IMR-90 (cell line): ENCODE results near the gene SMARCD2. TPM values are rescaled to one million over a fixed set of nuclear protein-coding genes. Genes with fewer than 3 reads are reported as not detected.
A peak's percentile ranks its signal among the peaks of the same experiment; 100 is the strongest.

Source experiments
- ATAC-seq: fragments of 200-7000 bp; cut with Tn5 transposase; 2 replicates; pipeline ENCODE4 v1.9.1; 2020; ENCODE audit warnings: low read depth, mild to moderate bottlenecking, moderate library complexity
- BruUV-seq: library from RNA; stranded (reverse); fragments of 400-500 nt; replicated peaks from 2 replicates; lab custom pipeline; 2021; lab: Mats Ljungman, UMichigan
- CTCF ChIA-PET: fragments of 300-600 bp; formaldehyde crosslinking; extraction: SDS; loops from one replicate; lab custom pipeline; 2021; ENCODE audit warnings: antibody characterized with exemption; lab: Yijun Ruan, JAX
- POLR2A ChIA-PET: fragments of 300-600 bp; sonication (Branson Sonifier 250); formaldehyde crosslinking; loops from one replicate; lab custom pipeline; 2022; ENCODE audit warnings: antibody characterized with exemption; ENCODE audit not compliant: unreplicated experiment; lab: Charles Lee
- DNase-seq: peaks from one replicate; pipeline ENCODE4 v3.0.0; 2013
- H2AFZ ChIP-seq: replicated peaks from 2 replicates; pipeline ENCODE3; 2013; ENCODE audit warnings: low read length, mild to moderate bottlenecking; ENCODE audit not compliant: poor library complexity
- H2AK5ac ChIP-seq: 2 replicates; pipeline ENCODE4 v1.6.1; 2013; ENCODE audit warnings: low read depth, low read length, inconsistent platforms
- H2AK9ac ChIP-seq: replicated peaks from 2 replicates; pipeline ENCODE3; 2013; ENCODE audit warnings: mild to moderate bottlenecking, low read depth, low read length, moderate library complexity; ENCODE audit not compliant: poor library complexity
- H2BK120ac ChIP-seq: 2 replicates; pipeline ENCODE4 v1.6.1; 2013; ENCODE audit warnings: low read depth, low read length, inconsistent platforms
- H2BK15ac ChIP-seq: 3 replicates; pipeline ENCODE4 v1.6.1; 2013; ENCODE audit warnings: low read depth, low read length, inconsistent platforms
- H2BK20ac ChIP-seq: 2 replicates; pipeline ENCODE4 v1.6.1; 2013; ENCODE audit warnings: low read depth, mild to moderate bottlenecking, inconsistent platforms, low read length, moderate library complexity
- H2BK5ac ChIP-seq: 2 replicates; pipeline ENCODE4 v1.6.1; 2013; ENCODE audit warnings: mild to moderate bottlenecking, low read depth, low read length, inconsistent platforms; ENCODE audit not compliant: poor library complexity, severe bottlenecking
- H3K14ac ChIP-seq: replicated peaks from 2 replicates; pipeline ENCODE4 v1.6.1; 2013; ENCODE audit warnings: low read depth, low read length, inconsistent platforms
- H3K18ac ChIP-seq: 2 replicates; pipeline ENCODE4 v1.6.1; 2013; ENCODE audit warnings: low read depth, low read length, control low read depth
- H3K23ac ChIP-seq: 2 replicates; pipeline ENCODE4 v1.6.1; 2013; ENCODE audit warnings: low read depth, low read length, inconsistent platforms
- H3K27ac ChIP-seq: 2 replicates; pipeline ENCODE4 v1.5.1; 2013; ENCODE audit warnings: mild to moderate bottlenecking, control low read depth, low read length; ENCODE audit not compliant: insufficient read depth
- H3K27me3 ChIP-seq: 2 replicates; pipeline ENCODE4 v1.6.1; 2013; ENCODE audit warnings: low read length; ENCODE audit not compliant: control insufficient read depth, insufficient read depth
- H3K36me3 ChIP-seq: 2 replicates; pipeline ENCODE4 v1.6.1; 2013; ENCODE audit warnings: low read length, mixed read lengths; ENCODE audit not compliant: control insufficient read depth, insufficient read depth
- H3K4ac ChIP-seq: 2 replicates; pipeline ENCODE4 v1.6.1; 2013; ENCODE audit warnings: low read depth, low read length, inconsistent platforms
- H3K4me1 ChIP-seq: 2 replicates; pipeline ENCODE4 v1.6.1; 2013; ENCODE audit warnings: low read length, mixed read lengths; ENCODE audit not compliant: control insufficient read depth, insufficient read depth
- H3K4me2 ChIP-seq: 2 replicates; pipeline ENCODE4 v1.6.1; 2013; ENCODE audit warnings: low read depth, mild to moderate bottlenecking, control low read depth, low read length, moderate library complexity
- H3K4me3 ChIP-seq: 2 replicates; pipeline ENCODE4 v1.5.1; 2013; ENCODE audit warnings: low read depth, mild to moderate bottlenecking, control low read depth, low read length, moderate library complexity; ENCODE audit not compliant: insufficient read depth
- H3K56ac ChIP-seq: 2 replicates; pipeline ENCODE4 v1.6.1; 2013; ENCODE audit warnings: low read length, inconsistent platforms; ENCODE audit not compliant: insufficient read depth; ENCODE audit errors: extremely low read depth
- H3K79me1 ChIP-seq, 2 experiments: 2 replicates each; pipeline ENCODE4 v1.6.1; 2013; ENCODE audit warnings: low read length in 2 of 2, inconsistent platforms in 1 of 2, low read depth in 1 of 2
- H3K9ac ChIP-seq: 2 replicates; pipeline ENCODE4 v1.6.1; 2013; ENCODE audit warnings: low read depth, low read length, control low read depth
- H3K9me1 ChIP-seq: 2 replicates; pipeline ENCODE4 v1.6.1; 2013; ENCODE audit warnings: low read length, inconsistent platforms; ENCODE audit not compliant: insufficient read depth
- H3K9me3 ChIP-seq: 2 replicates; pipeline ENCODE4 v1.6.1; 2013; ENCODE audit warnings: low read length; ENCODE audit not compliant: control insufficient read depth, insufficient read depth
- H4K20me1 ChIP-seq: 2 replicates; pipeline ENCODE4 v1.6.1; 2013; ENCODE audit warnings: low read length, inconsistent platforms; ENCODE audit not compliant: insufficient read depth
- H4K5ac ChIP-seq: 2 replicates; pipeline ENCODE4 v1.6.1; 2013; ENCODE audit warnings: mild to moderate bottlenecking, low read depth, low read length, control low read depth
- H4K8ac ChIP-seq, 2 experiments: 2 replicates each; pipeline ENCODE4 v1.6.1; 2013; ENCODE audit warnings: low read depth in 2 of 2, low read length in 2 of 2, control low read depth in 1 of 2, inconsistent platforms in 1 of 2
- H4K91ac ChIP-seq: 2 replicates; pipeline ENCODE4 v1.6.1; 2013; ENCODE audit warnings: low read depth, low read length, inconsistent platforms; ENCODE audit not compliant: insufficient read depth
- CEBPB ChIP-seq: IDR thresholded peaks from 2 replicates; pipeline ENCODE4 v1.6.1; 2012; ENCODE audit warnings: low read depth, low read length, improper control_type of control experiment
- ELK1 ChIP-seq: fragments of 150-350 bp; IDR thresholded peaks from 2 replicates; pipeline ENCODE4 v1.6.1; 2016; ENCODE audit warnings: low read depth, mild to moderate bottlenecking, low read length, moderate library complexity, borderline replicate concordance
- MAFK ChIP-seq: IDR thresholded peaks from 2 replicates; pipeline ENCODE4 v1.6.1; 2012; ENCODE audit warnings: low read depth, low read length, improper control_type of control experiment
- MXI1 ChIP-seq: IDR thresholded peaks from 2 replicates; pipeline ENCODE4 v1.6.1; 2012; ENCODE audit warnings: low read depth, mild to moderate bottlenecking, low read length, moderate library complexity, borderline replicate concordance
- POLR2A ChIP-seq: IDR thresholded peaks from 2 replicates; pipeline ENCODE4 v1.6.1; 2012; ENCODE audit warnings: mild to moderate bottlenecking, low read depth, low read length
- USF2 ChIP-seq: fragments of 150-350 bp; IDR thresholded peaks from 2 replicates; pipeline ENCODE4 v1.6.1; 2017; ENCODE audit warnings: mild to moderate bottlenecking, antibody characterized with exemption, low read length, low read depth
- WGBS, 2 experiments: methylation state at CpG; one replicate each; pipeline versions ENCODE4 v1.1.5 to v1.1.7; 2013; ENCODE audit warnings: missing lambda C conversion rate in 2 of 2; ENCODE audit not compliant: insufficient read length in 1 of 2; ENCODE audit errors: extremely low coverage in 2 of 2; 5-methylcytosine and 5-hydroxymethylcytosine counted together
- dilution Hi-C: fragments of 300-500 bp; cut with HindIII; formaldehyde crosslinking; loops from one replicate; pipeline ENCODE4 v1.14.3; 2018; ENCODE audit warnings: low sequenced_read_pairs; ENCODE audit not compliant: unreplicated experiment
- in situ Hi-C: fragments of 300-500 bp; cut with MboI; formaldehyde crosslinking; loops from 3 replicates; pipeline ENCODE4 v1.14.3; 2019; ENCODE audit warnings: low sequenced_read_pairs, inconsistent platforms, mixed read lengths
- intact Hi-C: fragments of 100-400 bp; cut with micrococcal nuclease; formaldehyde crosslinking; loops from 2 replicates; pipeline ENCODE4 v1.10.0; 2022
- polyA plus RNA-seq, 3 experiments: library from polyadenylated mRNA; depleted of rRNA; stranded (reverse); fragments of >200 nt; gene quantifications; 2 replicates each; pipeline ENCODE4 v1.2.3, GENCODE V29; 2012; ENCODE audit warnings: low replicate concordance in 1 of 3
- total RNA-seq: library from RNA; depleted of rRNA; stranded (reverse); fragments of >200 nt; gene quantifications from 2 replicates; pipeline ENCODE4 v1.2.3, GENCODE V29; 2012
- TF ChIP-seq, protein P1 (sequence below): conservative IDR thresholded peaks from 2 replicates; pipeline ENCODE4 v1.5.1; 2012; ENCODE audit warnings: mild to moderate bottlenecking, low read depth, low read length, improper control_type of control experiment

Gene SMARCD2
- total and polyA plus RNA-seq, 2 of the 4 experiments (the other 2 are of a cell fraction): 56.9 to 91.2 TPM

- Histone ChIP-seq H4K5ac (peak overlapping the region; percentile 0; the same call in 1 of the 2 replicates), H3K18ac (no peak overlapping the region), H3K23ac (peak overlapping the region; percentile 97), H2AK9ac (peak overlapping the region; percentile 91), H3K36me3 (peaks cover 10% of the 10 kb centered on the region), H2BK120ac (peak overlapping the region; percentile 15; the same call in 1 of the 2 replicates), H3K9me1 (peaks cover 12% of the 10 kb centered on the region), H3K9me3 (no peaks in the 10 kb centered on the region), H2AK5ac (peak overlapping the region; percentile 27), H2BK5ac (peak overlapping the region; percentile 51), H3K4me1 (peaks cover 23% of the 10 kb centered on the region), H3K4me2 (peak overlapping the region; percentile 94), H2AFZ (peak overlapping the region; percentile 96), H4K20me1 (peaks cover 34% of the 10 kb centered on the region), H3K27ac (peak overlapping the region; percentile 84), H3K4ac (peak overlapping the region; percentile 65), H3K56ac (0 out of 2 replicates have a peak overlapping the region, but pooled peaks have one; percentile 6), H3K79me1 (peaks cover 10 to 59% of the 10 kb centered on the region in 2 experiments; a peak in 3 of 4 replicates), H2BK15ac (no peak overlapping the region), H3K4me3 (peak overlapping the region; percentile 81; the same call in 1 of the 2 replicates), H2BK20ac (no peak overlapping the region; the same call in 1 of the 2 replicates), H3K9ac (peak overlapping the region; percentile 77), H4K8ac (peak overlapping the region in 1 of 2 experiments; percentile 77; a peak in 1 of 4 replicates), H4K91ac (peak overlapping the region; percentile 58; the same call in 1 of the 2 replicates), H3K14ac (peak overlapping the region; percentile 59), H3K27me3 (no peaks in the 10 kb centered on the region)
- no TSS peak for BruUV-seq
- in situ Hi-C loops: no loop called here
- TF ChIP-seq MAFK: no peak
- TF ChIP-seq, protein P1, sequence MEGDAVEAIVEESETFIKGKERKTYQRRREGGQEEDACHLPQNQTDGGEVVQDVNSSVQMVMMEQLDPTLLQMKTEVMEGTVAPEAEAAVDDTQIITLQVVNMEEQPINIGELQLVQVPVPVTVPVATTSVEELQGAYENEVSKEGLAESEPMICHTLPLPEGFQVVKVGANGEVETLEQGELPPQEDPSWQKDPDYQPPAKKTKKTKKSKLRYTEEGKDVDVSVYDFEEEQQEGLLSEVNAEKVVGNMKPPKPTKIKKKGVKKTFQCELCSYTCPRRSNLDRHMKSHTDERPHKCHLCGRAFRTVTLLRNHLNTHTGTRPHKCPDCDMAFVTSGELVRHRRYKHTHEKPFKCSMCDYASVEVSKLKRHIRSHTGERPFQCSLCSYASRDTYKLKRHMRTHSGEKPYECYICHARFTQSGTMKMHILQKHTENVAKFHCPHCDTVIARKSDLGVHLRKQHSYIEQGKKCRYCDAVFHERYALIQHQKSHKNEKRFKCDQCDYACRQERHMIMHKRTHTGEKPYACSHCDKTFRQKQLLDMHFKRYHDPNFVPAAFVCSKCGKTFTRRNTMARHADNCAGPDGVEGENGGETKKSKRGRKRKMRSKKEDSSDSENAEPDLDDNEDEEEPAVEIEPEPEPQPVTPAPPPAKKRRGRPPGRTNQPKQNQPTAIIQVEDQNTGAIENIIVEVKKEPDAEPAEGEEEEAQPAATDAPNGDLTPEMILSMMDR: no peak
- TF ChIP-seq USF2: no peak
- no peak for TF ChIP-seq ELK1
- TF ChIP-seq MXI1: no peak
- no peak for TF ChIP-seq CEBPB
- TF ChIP-seq POLR2A: no peak
- 25% methylated on average over 1 of the region's 4 CpGs; no CpG with 5 or more reads in 1 of the 2 experiments for WGBS, 2 experiments
- ChIA-PET CTCF (no interaction called here), POLR2A (interaction anchor here (0.6 kb wide), 1 partner anchor 10 kb away, joined by 4 read pairs; no protein-coding TSS in a partner anchor)
- intact Hi-C loops: no loop called here
- dilution Hi-C loops: no loop called here
- ATAC-seq (no peak), DNase-seq (peak; percentile 8)
Observed at GRCh38 chr17:63840591-63841349, 1.7 kb downstream of the SMARCD2 start.
